Activated T-cell treated with anti-CD3 and anti-CD28 coated beads for 24 hours (primary cell): ENCODE results near the gene MYL7.
"Not testable (repeated sequence)": the region's sequence is repeated elsewhere in the genome, so short reads cannot be mapped to it uniquely, and the experiment has no call there.

Experiments used
- DNase-seq: peaks from one replicate; pipeline ENCODE4 v3.0.0-alpha.2; 2020; ENCODE audit warnings: low read depth

Gene MYL7

GRCh38 chr7:44131173-44132029, 9.7 kb downstream of the MYL7 start:
- no peak for DNase-seq

- no peak for DNase-seq
Measured at GRCh38 chr7:44128721-44129582, 12.2 kb downstream of the MYL7 start.

GRCh38 chr7:44127161-44127560, 14.0 kb downstream of the MYL7 start:
- DNase-seq: no peak

GRCh38 chr7:44126574-44126973, 14.6 kb downstream of the MYL7 start:
- not testable (repeated sequence) for DNase-seq

DNA sequence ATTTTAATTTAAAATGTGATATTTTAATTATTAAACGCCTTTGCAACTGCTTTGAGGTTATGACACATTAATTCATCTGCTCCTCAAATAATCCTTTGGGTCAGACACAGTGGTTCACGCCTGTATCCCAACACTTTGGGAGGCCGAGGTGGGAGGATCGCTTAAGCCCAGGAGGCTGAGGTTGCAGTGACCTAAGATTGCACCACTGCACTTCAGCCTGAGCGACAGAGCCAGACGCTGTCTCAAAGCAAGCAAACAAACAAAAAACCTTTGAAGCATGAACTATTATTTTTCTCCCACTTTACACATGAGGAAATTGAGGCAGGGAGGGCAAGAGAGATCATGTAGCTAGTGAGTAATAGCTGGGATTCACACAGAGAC, 16.3 kb downstream of the MYL7 start:
- no peak for DNase-seq

DNA sequence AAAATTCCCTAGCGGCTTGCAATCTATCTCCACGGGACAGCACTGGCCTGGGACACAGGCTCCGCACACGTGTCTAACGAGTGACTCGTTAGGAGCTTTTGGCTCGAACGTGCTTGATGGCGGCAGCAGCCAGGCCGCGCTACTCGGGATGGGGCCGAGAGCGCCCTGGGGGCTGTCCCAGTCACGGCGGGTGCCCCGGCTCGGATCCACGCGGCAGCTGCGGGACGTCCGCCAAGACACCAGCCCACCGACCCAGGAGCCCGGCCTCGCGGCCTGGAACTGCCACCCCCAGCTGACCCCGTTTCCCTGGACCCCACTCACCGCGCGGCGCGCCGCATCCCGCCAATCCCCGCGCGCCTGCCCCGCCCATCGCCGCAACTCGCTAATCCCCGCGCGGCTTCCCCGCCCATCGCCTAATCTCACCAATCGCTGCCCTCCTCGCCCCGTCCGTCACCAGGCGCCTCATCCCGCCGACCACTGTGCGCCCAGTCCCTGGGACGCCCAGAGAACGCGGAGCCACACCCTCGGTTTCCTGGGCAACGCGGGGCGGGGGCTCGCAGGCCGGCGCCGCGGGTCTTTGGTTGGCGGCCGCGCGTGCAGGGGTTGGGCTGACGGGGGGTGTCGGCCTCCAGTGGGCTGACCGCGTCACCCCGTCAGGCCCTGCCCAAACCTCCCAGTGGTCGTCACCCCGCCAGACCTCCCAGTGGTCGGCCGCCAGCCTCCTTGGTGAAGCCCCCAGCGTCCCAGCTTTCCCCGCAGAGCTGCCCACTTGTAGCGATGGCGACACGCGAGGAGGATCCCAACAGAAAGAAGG, 17.7 kb downstream of the MYL7 start, which contains the start of gene POLD2:
Gene POLD2 (minus strand): TSS at position 359 of the 814 bp plus-strand sequence. CDS start 1,495 bp downstream, outside the sequence.
- DNase-seq: peak; percentile 98

- no peak for DNase-seq
Measured at GRCh38 chr7:44122529-44122928, 18.6 kb downstream of the MYL7 start.

DNA sequence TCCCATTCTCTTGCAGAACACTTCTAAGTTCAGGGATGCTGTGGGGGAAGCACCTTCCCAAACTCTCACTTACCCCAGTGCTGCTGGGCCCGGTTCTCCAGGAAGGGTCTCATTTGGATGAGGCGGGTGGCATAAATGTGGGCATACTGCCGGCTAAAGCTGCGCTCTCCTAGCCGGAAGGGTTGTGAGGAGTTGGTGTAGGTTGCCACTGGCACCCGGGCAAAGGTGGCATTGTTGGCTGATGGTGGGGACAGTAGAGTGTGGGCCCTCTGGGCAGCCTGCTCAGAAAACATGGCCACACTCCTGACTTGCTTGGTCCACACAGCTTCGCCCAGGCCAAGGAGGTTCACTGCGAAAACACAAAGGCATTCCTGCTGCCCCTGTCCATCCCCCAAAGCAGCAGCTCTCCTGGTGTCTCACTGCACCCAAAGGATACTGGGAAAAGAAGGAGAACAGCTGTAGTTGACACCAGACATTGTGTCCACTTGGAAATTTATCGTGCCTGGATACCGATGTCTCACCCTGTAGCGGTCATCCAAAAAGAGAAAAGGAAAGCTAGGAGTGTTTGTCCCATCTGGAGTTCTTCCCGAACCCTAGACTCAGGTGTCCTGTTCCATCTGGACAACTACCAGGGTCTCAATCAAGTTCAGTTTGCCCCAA, 19.2 kb downstream of the MYL7 start:
- no peak for DNase-seq

DNA sequence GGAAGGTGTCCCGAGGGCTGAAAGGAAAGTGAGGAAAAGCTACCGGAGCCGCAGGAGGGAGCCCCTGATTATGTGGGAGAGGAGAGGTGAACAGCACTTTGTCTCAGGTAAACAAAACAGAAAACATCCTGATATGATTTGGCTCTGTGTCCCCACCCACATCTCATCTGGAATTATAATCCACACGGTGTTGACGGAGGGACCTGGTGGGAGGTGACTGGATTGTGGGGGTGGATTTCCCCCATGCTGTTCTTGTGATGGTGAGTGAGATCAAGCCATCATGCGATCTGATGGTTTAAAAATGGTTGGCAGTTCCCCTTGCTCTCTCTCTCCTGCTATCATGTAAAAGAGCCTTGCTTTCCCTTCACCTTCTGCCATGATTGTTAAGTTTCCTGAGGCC, 20.7 kb downstream of the MYL7 start:
- no peak for DNase-seq

GRCh38 chr7:44119829-44120380, 21.2 kb downstream of the MYL7 start:
- no peak for DNase-seq

GRCh38 chr7:44117801-44118429, 23.2 kb downstream of the MYL7 start:
- DNase-seq: no peak

GRCh38 chr7:44116789-44117666, 24.1 kb downstream of the MYL7 start:
- no peak for DNase-seq

GRCh38 chr7:44116087-44116788, 24.9 kb downstream of the MYL7 start:
- no peak for DNase-seq

- no peak for DNase-seq
Measured at GRCh38 chr7:44114586-44115310, 26.4 kb downstream of the MYL7 start.

GRCh38 chr7:44113764-44114354, 27.3 kb downstream of the MYL7 start:
- DNase-seq: no peak

DNA sequence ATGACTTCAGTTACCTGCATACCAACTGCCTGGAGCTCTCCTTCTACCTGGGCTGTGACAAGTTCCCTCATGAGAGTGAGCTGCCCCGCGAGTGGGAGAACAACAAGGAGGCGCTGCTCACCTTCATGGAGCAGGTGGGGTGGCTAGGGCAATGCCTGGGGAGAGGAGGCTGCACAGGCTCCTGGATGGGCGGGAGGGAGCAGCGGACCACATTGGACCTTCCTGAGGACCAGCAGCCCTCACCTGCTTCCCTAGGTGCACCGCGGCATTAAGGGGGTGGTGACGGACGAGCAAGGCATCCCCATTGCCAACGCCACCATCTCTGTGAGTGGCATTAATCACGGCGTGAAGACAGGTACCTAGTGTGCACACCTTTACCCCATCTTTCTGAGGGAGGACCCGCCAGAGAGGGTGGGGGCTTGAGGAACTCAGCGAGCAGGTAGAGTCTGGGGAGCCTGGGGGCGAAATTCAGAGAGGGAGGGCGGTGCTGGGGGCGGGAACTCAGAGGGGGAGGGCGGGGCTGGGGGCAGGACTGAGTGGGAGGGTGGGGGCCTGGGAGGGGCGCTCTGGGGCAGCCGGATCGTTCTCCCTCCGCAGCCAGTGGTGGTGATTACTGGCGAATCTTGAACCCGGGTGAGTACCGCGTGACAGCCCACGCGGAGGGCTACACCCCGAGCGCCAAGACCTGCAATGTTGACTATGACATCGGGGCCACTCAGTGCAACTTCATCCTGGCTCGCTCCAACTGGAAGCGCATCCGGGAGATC, 28.0 kb downstream of the MYL7 start:
- DNase-seq: no peak
